ENCODE measurements around the gene ATCAY.
A peak's percentile ranks its signal among the peaks of the same experiment; 100 is the strongest.

The ATCAY gene

GRCh38 chr19:3851254-3852176 is 29.0 kb upstream of the ATCAY start:
- Histone ChIP-seq H3K4me3 (ENCODE audit: low read depth, low read length) (no peak overlapping the region), H3K27me3 (ENCODE audit: insufficient read depth, low read depth, severe bottlenecking) (no peaks in the 10 kb centered on the region), H3K36me3 (no peaks in the 10 kb centered on the region), H3K9me3 (ENCODE audit: severe bottlenecking) (peaks cover 6% of the 10 kb centered on the region), H3K27ac (no peak overlapping the region)
- TF ChIP-seq, protein P1, sequence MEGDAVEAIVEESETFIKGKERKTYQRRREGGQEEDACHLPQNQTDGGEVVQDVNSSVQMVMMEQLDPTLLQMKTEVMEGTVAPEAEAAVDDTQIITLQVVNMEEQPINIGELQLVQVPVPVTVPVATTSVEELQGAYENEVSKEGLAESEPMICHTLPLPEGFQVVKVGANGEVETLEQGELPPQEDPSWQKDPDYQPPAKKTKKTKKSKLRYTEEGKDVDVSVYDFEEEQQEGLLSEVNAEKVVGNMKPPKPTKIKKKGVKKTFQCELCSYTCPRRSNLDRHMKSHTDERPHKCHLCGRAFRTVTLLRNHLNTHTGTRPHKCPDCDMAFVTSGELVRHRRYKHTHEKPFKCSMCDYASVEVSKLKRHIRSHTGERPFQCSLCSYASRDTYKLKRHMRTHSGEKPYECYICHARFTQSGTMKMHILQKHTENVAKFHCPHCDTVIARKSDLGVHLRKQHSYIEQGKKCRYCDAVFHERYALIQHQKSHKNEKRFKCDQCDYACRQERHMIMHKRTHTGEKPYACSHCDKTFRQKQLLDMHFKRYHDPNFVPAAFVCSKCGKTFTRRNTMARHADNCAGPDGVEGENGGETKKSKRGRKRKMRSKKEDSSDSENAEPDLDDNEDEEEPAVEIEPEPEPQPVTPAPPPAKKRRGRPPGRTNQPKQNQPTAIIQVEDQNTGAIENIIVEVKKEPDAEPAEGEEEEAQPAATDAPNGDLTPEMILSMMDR (IDR thresholded peaks at IDR 0.05; ENCODE audit: low read depth, low read length) = no peak
- DNase-seq = no peak

DNA sequence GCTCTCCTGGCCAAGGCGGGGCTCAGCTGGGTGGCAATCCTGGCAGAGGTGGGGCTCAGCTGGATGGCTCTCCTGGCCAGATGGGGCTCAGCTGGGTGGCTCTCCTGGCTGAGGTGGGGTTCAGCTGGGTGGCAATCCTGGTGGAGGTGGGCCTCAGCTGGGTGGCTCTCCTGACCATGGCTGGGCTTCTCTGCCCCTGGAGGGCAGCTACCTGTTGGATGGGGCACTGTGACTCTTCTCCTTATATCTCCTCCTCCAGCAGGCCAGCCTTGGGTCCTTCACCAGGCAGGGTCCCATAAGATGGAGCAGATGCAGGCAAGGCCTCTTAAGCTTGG is 28.3 kb upstream of the ATCAY start:
- Histone ChIP-seq H3K27me3 (ENCODE audit: insufficient read depth, low read depth, severe bottlenecking) (no peaks in the 10 kb centered on the region), H3K36me3 (no peaks in the 10 kb centered on the region), H3K9me3 (ENCODE audit: severe bottlenecking) (peaks cover 6% of the 10 kb centered on the region), H3K4me3 (ENCODE audit: low read depth, low read length) (no peak overlapping the region), H3K27ac (no peak overlapping the region)
- TF ChIP-seq, protein P1 (IDR thresholded peaks at IDR 0.05; ENCODE audit: low read depth, low read length) = no peak
- no peak for DNase-seq

DNA sequence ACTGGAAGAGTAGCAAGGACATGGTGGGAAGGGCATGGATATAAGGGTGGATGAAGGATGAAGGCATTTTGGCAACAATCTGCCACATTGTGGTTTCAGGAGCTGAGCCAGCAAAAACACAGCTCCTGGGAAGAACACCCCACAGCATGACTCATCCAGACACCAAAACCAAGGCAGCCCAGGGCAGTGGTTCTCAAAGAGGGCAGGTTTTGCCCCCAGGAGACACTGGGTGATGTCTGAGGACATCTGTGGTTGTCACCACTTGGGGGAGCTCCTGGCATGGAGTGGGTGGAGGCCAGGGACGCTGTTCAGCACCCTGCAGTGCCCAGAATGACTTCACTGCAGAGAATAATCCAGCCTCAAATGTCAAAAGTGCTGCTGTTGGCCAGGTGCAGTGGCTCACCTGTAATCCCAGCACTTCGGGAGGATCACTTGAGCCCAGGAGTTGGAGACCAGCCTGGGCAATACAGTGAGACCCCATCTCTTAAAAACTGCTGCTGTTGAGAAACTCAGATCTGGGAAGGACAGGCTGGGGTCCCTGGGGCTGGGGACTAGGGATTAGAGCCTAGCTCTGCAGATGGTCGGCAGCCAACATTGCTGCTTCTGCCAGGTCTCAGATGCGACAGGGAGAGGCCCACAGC is 27.8 kb upstream of the ATCAY start:
- Histone ChIP-seq H3K27ac (no peak overlapping the region), H3K9me3 (ENCODE audit: severe bottlenecking) (peaks cover 6% of the 10 kb centered on the region), H3K4me3 (ENCODE audit: low read depth, low read length) (no peak overlapping the region), H3K27me3 (ENCODE audit: insufficient read depth, low read depth, severe bottlenecking) (no peaks in the 10 kb centered on the region), H3K36me3 (no peaks in the 10 kb centered on the region)
- DNase-seq = peak; percentile 81
- TF ChIP-seq, protein P1 (IDR thresholded peaks at IDR 0.05; ENCODE audit: low read depth, low read length) = peak; percentile 93

GRCh38 chr19:3855320-3855719 is 25.2 kb upstream of the ATCAY start:
- Histone ChIP-seq H3K4me3 (ENCODE audit: low read depth, low read length) (no peak overlapping the region), H3K9me3 (ENCODE audit: severe bottlenecking) (peaks cover 6% of the 10 kb centered on the region), H3K27ac (no peak overlapping the region), H3K36me3 (no peaks in the 10 kb centered on the region), H3K27me3 (ENCODE audit: insufficient read depth, low read depth, severe bottlenecking) (no peaks in the 10 kb centered on the region)
- TF ChIP-seq, protein P1 (IDR thresholded peaks at IDR 0.05; ENCODE audit: low read depth, low read length) = no peak
- no peak for DNase-seq

DNA sequence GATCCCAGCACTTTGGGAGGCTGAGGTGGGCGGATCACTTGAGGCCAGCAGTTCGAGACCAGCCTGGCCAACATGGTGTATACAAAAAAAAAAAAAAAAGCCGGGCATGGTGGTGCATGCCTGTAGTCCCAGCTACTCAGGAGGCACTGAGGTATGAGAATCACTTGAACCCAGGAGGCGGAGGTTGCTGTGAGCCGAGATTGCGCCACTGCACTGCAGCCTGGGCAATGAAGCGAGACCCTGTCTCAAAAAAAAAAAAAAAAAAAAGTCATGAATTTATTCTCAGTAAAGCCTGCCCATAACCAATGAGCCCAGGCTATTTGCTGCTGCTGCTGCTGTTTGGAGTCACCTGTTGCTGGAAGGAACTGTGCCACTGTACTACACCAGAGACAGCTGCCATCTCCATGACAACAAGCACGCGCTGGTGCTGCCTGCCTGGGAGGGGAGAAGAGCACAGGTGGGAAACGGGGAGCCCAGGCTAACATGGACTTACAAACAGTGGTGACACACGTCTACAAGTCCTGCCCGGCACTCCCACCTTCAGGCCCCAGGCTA is 23.0 kb upstream of the ATCAY start:
- TF ChIP-seq, protein P1 (IDR thresholded peaks at IDR 0.05; ENCODE audit: low read depth, low read length) = no peak
- Histone ChIP-seq H3K27ac (no peak overlapping the region), H3K4me3 (ENCODE audit: low read depth, low read length) (no peak overlapping the region), H3K9me3 (ENCODE audit: severe bottlenecking) (no peaks in the 10 kb centered on the region), H3K36me3 (no peaks in the 10 kb centered on the region), H3K27me3 (ENCODE audit: insufficient read depth, low read depth, severe bottlenecking) (no peaks in the 10 kb centered on the region)
- DNase-seq = no peak

Data from WERI-Rb-1 (cell line).